Measurements from ENCODE around the gene PRG3.

DNA sequence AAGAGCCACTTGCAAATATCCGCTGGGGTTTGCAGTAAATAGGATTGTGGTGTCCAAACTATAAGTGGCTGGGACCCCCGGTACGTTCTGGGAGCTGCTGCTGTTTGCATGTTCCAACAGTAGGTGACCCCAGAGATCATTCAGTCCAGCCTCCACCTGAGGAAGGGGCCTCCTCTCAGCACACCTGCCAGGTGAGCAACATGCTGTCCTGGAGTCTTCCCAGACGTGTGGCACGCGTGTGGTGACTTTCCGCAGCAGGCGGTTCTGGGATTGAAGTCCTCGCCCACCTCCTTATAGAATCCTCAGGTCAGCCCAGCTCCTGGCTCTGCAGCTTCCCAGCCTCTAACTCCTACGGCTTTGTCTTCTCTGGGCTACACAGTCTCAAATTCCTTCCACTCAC is 36.1 kb downstream of the PRG3 start:
- TF ChIP-seq CTCF (IDR thresholded peaks at IDR 0.05) (no peak), POLR2A (IDR thresholded peaks at IDR 0.05) (no peak)
